ENCODE results near the gene PRR7. TPM values are rescaled to one million over a fixed set of nuclear protein-coding genes. Genes with fewer than 3 reads are reported as not detected.

Gene PRR7
- total and polyA plus RNA-seq, 2 of the 4 experiments (the other 2 are of a cell fraction) = 1.1 to 10.1 TPM

- BruUV-seq (replicated peaks) = no TSS peak
- Histone ChIP-seq H2AFZ (replicated peaks; ENCODE audit: low read length, poor library complexity) (no peak overlapping the region), H3K18ac (ENCODE audit: low read depth, low read length) (no peak overlapping the region), H2AK5ac (ENCODE audit: low read depth, low read length) (no peak overlapping the region), H3K4me3 (ENCODE audit: insufficient read depth, low read depth, low read length) (no peak overlapping the region), H3K27ac (ENCODE audit: insufficient read depth, low read length) (no peak overlapping the region), H3K4me1 (ENCODE audit: control insufficient read depth, insufficient read depth, low read length) (peaks cover under 1% of the 10 kb centered on the region; the same call in 1 of the 2 replicates), H3K36me3 (ENCODE audit: control insufficient read depth, insufficient read depth, low read length) (peaks cover 48% of the 10 kb centered on the region), H2BK15ac (ENCODE audit: low read depth, low read length) (no peak overlapping the region), H3K4me2 (ENCODE audit: low read depth, low read length) (no peak overlapping the region), H3K14ac (replicated peaks; ENCODE audit: low read depth, low read length) (no peak overlapping the region), H4K5ac (ENCODE audit: low read depth, low read length) (no peak overlapping the region), H4K91ac (ENCODE audit: insufficient read depth, low read depth, low read length) (no peak overlapping the region), H4K8ac (ENCODE audit: low read depth in 2 of 2, low read length in 2 of 2) (no peak overlapping the region), H3K9me1 (ENCODE audit: insufficient read depth, low read length) (peaks cover 8% of the 10 kb centered on the region), H2BK5ac (ENCODE audit: low read depth, low read length, poor library complexity, severe bottlenecking) (no peak overlapping the region), H3K27me3 (ENCODE audit: control insufficient read depth, insufficient read depth, low read length) (no peaks in the 10 kb centered on the region), H3K4ac (ENCODE audit: low read depth, low read length) (no peak overlapping the region), H2BK20ac (ENCODE audit: low read depth, low read length) (no peak overlapping the region), H3K23ac (ENCODE audit: low read depth, low read length) (no peak overlapping the region), H3K9me3 (ENCODE audit: control insufficient read depth, insufficient read depth, low read length) (no peaks in the 10 kb centered on the region), H4K20me1 (ENCODE audit: insufficient read depth, low read length) (peaks cover 22% of the 10 kb centered on the region; the same call in 1 of the 2 replicates), H2BK120ac (ENCODE audit: low read depth, low read length) (no peak overlapping the region), H3K56ac (ENCODE audit: extremely low read depth, insufficient read depth, low read length) (no peak overlapping the region), H3K79me1 (ENCODE audit: low read depth in 1 of 2, low read length in 2 of 2) (peaks cover 5 to 31% of the 10 kb centered on the region in 2 experiments; a peak in 3 of 4 replicates), H3K9ac (ENCODE audit: low read depth, low read length) (no peak overlapping the region), H2AK9ac (replicated peaks; ENCODE audit: low read depth, low read length, poor library complexity) (no peak overlapping the region)
- no peak for ATAC-seq (ENCODE audit: low read depth)
- POLR2A ChIA-PET (ENCODE audit: unreplicated experiment) = no interaction called here
- DNase-seq = no peak
- in situ Hi-C loops (cut with MboI; ENCODE audit: low sequenced_read_pairs) = no loop called here
- dilution Hi-C loops (cut with HindIII; ENCODE audit: low sequenced_read_pairs, unreplicated experiment) = no loop called here
- intact Hi-C loops (cut with micrococcal nuclease) = no loop called here
- TF ChIP-seq POLR2A (IDR thresholded peaks at IDR 0.05; ENCODE audit: low read depth, low read length) = no peak
- no peak for TF ChIP-seq CHD1 (IDR thresholded peaks at IDR 0.05; ENCODE audit: low read depth, low read length)
- TF ChIP-seq ELK1 (IDR thresholded peaks at IDR 0.05; ENCODE audit: borderline replicate concordance, low read depth, low read length) = no peak
- TF ChIP-seq MXI1 (IDR thresholded peaks at IDR 0.05; ENCODE audit: borderline replicate concordance, low read depth, low read length) = no peak
- TF ChIP-seq USF2 (IDR thresholded peaks at IDR 0.05; ENCODE audit: low read depth, low read length) = no peak
- TF ChIP-seq RFX5 (IDR thresholded peaks at IDR 0.05; ENCODE audit: low read depth, low read length) = no peak
- no peak for TF ChIP-seq NFE2L2 (IDR thresholded peaks at IDR 0.05; ENCODE audit: low read depth, low read length)
- no peak for TF ChIP-seq RCOR1 (IDR thresholded peaks at IDR 0.05; ENCODE audit: insufficient replicate concordance, low read length)
- WGBS, 2 experiments (ENCODE audit: extremely low coverage in 2 of 2, insufficient read length in 1 of 2) = 94% methylated on average over 9 of the region's 25 CpGs; no CpG with 5 or more reads in 1 of the 2 experiments
- CTCF ChIA-PET = no interaction called here
Observed at GRCh38 chr5:177432839-177433657, 13.6 kb upstream of the PRR7 start.

All from IMR-90 (cell line).